IMR-90 (cell line): ENCODE results near the gene PTGES3L. TPM values are rescaled to one million over a fixed set of nuclear protein-coding genes. Genes with fewer than 3 reads are reported as not detected.
A peak's percentile ranks its signal among the peaks of the same experiment; 100 is the strongest.

Source experiments
- ATAC-seq: fragments of 200-7000 bp; cut with Tn5 transposase; 2 replicates; pipeline ENCODE4 v1.9.1; 2020; ENCODE audit warnings: low read depth, mild to moderate bottlenecking, moderate library complexity
- BruUV-seq: library from RNA; stranded (reverse); fragments of 400-500 nt; replicated peaks from 2 replicates; lab custom pipeline; 2021; lab: Mats Ljungman, UMichigan
- CTCF ChIA-PET: fragments of 300-600 bp; formaldehyde crosslinking; extraction: SDS; loops from one replicate; lab custom pipeline; 2021; ENCODE audit warnings: antibody characterized with exemption; lab: Yijun Ruan, JAX
- POLR2A ChIA-PET: fragments of 300-600 bp; sonication (Branson Sonifier 250); formaldehyde crosslinking; loops from one replicate; lab custom pipeline; 2022; ENCODE audit warnings: antibody characterized with exemption; ENCODE audit not compliant: unreplicated experiment; lab: Charles Lee
- DNase-seq: peaks from one replicate; pipeline ENCODE4 v3.0.0; 2013
- H2AFZ ChIP-seq: replicated peaks from 2 replicates; pipeline ENCODE3; 2013; ENCODE audit warnings: low read length, mild to moderate bottlenecking; ENCODE audit not compliant: poor library complexity
- H2AK5ac ChIP-seq: 2 replicates; pipeline ENCODE4 v1.6.1; 2013; ENCODE audit warnings: low read depth, low read length, inconsistent platforms
- H2AK9ac ChIP-seq: replicated peaks from 2 replicates; pipeline ENCODE3; 2013; ENCODE audit warnings: mild to moderate bottlenecking, low read depth, low read length, moderate library complexity; ENCODE audit not compliant: poor library complexity
- H2BK120ac ChIP-seq: 2 replicates; pipeline ENCODE4 v1.6.1; 2013; ENCODE audit warnings: low read depth, low read length, inconsistent platforms
- H2BK15ac ChIP-seq: 3 replicates; pipeline ENCODE4 v1.6.1; 2013; ENCODE audit warnings: low read depth, low read length, inconsistent platforms
- H2BK20ac ChIP-seq: 2 replicates; pipeline ENCODE4 v1.6.1; 2013; ENCODE audit warnings: low read depth, mild to moderate bottlenecking, inconsistent platforms, low read length, moderate library complexity
- H2BK5ac ChIP-seq: 2 replicates; pipeline ENCODE4 v1.6.1; 2013; ENCODE audit warnings: mild to moderate bottlenecking, low read depth, low read length, inconsistent platforms; ENCODE audit not compliant: poor library complexity, severe bottlenecking
- H3K14ac ChIP-seq: replicated peaks from 2 replicates; pipeline ENCODE4 v1.6.1; 2013; ENCODE audit warnings: low read depth, low read length, inconsistent platforms
- H3K18ac ChIP-seq: 2 replicates; pipeline ENCODE4 v1.6.1; 2013; ENCODE audit warnings: low read depth, low read length, control low read depth
- H3K23ac ChIP-seq: 2 replicates; pipeline ENCODE4 v1.6.1; 2013; ENCODE audit warnings: low read depth, low read length, inconsistent platforms
- H3K27ac ChIP-seq: 2 replicates; pipeline ENCODE4 v1.5.1; 2013; ENCODE audit warnings: mild to moderate bottlenecking, control low read depth, low read length; ENCODE audit not compliant: insufficient read depth
- H3K27me3 ChIP-seq: 2 replicates; pipeline ENCODE4 v1.6.1; 2013; ENCODE audit warnings: low read length; ENCODE audit not compliant: control insufficient read depth, insufficient read depth
- H3K36me3 ChIP-seq: 2 replicates; pipeline ENCODE4 v1.6.1; 2013; ENCODE audit warnings: low read length, mixed read lengths; ENCODE audit not compliant: control insufficient read depth, insufficient read depth
- H3K4ac ChIP-seq: 2 replicates; pipeline ENCODE4 v1.6.1; 2013; ENCODE audit warnings: low read depth, low read length, inconsistent platforms
- H3K4me1 ChIP-seq: 2 replicates; pipeline ENCODE4 v1.6.1; 2013; ENCODE audit warnings: low read length, mixed read lengths; ENCODE audit not compliant: control insufficient read depth, insufficient read depth
- H3K4me2 ChIP-seq: 2 replicates; pipeline ENCODE4 v1.6.1; 2013; ENCODE audit warnings: low read depth, mild to moderate bottlenecking, control low read depth, low read length, moderate library complexity
- H3K4me3 ChIP-seq: 2 replicates; pipeline ENCODE4 v1.5.1; 2013; ENCODE audit warnings: low read depth, mild to moderate bottlenecking, control low read depth, low read length, moderate library complexity; ENCODE audit not compliant: insufficient read depth
- H3K56ac ChIP-seq: 2 replicates; pipeline ENCODE4 v1.6.1; 2013; ENCODE audit warnings: low read length, inconsistent platforms; ENCODE audit not compliant: insufficient read depth; ENCODE audit errors: extremely low read depth
- H3K79me1 ChIP-seq, 2 experiments: 2 replicates each; pipeline ENCODE4 v1.6.1; 2013; ENCODE audit warnings: low read length in 2 of 2, inconsistent platforms in 1 of 2, low read depth in 1 of 2
- H3K9ac ChIP-seq: 2 replicates; pipeline ENCODE4 v1.6.1; 2013; ENCODE audit warnings: low read depth, low read length, control low read depth
- H3K9me1 ChIP-seq: 2 replicates; pipeline ENCODE4 v1.6.1; 2013; ENCODE audit warnings: low read length, inconsistent platforms; ENCODE audit not compliant: insufficient read depth
- H3K9me3 ChIP-seq: 2 replicates; pipeline ENCODE4 v1.6.1; 2013; ENCODE audit warnings: low read length; ENCODE audit not compliant: control insufficient read depth, insufficient read depth
- H4K20me1 ChIP-seq: 2 replicates; pipeline ENCODE4 v1.6.1; 2013; ENCODE audit warnings: low read length, inconsistent platforms; ENCODE audit not compliant: insufficient read depth
- H4K5ac ChIP-seq: 2 replicates; pipeline ENCODE4 v1.6.1; 2013; ENCODE audit warnings: mild to moderate bottlenecking, low read depth, low read length, control low read depth
- H4K8ac ChIP-seq, 2 experiments: 2 replicates each; pipeline ENCODE4 v1.6.1; 2013; ENCODE audit warnings: low read depth in 2 of 2, low read length in 2 of 2, control low read depth in 1 of 2, inconsistent platforms in 1 of 2
- H4K91ac ChIP-seq: 2 replicates; pipeline ENCODE4 v1.6.1; 2013; ENCODE audit warnings: low read depth, low read length, inconsistent platforms; ENCODE audit not compliant: insufficient read depth
- BHLHE40 ChIP-seq: fragments of 150-350 bp; IDR thresholded peaks from 2 replicates; pipeline ENCODE4 v1.6.1; 2016; ENCODE audit warnings: mild to moderate bottlenecking, low read depth, low read length
- CTCF ChIP-seq: conservative IDR thresholded peaks from 2 replicates; pipeline ENCODE4 v1.5.1; 2012; ENCODE audit warnings: mild to moderate bottlenecking, low read depth, low read length, improper control_type of control experiment
- FOS ChIP-seq: fragments of 150-350 bp; IDR thresholded peaks from 2 replicates; pipeline ENCODE4 v1.6.1; 2016; ENCODE audit warnings: low read depth, low read length
- MAFK ChIP-seq: IDR thresholded peaks from 2 replicates; pipeline ENCODE4 v1.6.1; 2012; ENCODE audit warnings: low read depth, low read length, improper control_type of control experiment
- NFE2L2 ChIP-seq: fragments of 150-350 bp; IDR thresholded peaks from 2 replicates; pipeline ENCODE4 v1.6.1; 2016; ENCODE audit warnings: low read depth, mild to moderate bottlenecking, low read length
- RAD21 ChIP-seq: IDR thresholded peaks from 2 replicates; pipeline ENCODE4 v1.6.1; 2012; ENCODE audit warnings: low read length, improper control_type of control experiment
- RCOR1 ChIP-seq: IDR thresholded peaks from 2 replicates; pipeline ENCODE4 v1.6.1; 2012; ENCODE audit warnings: mild to moderate bottlenecking, low read length, improper control_type of control experiment; ENCODE audit not compliant: insufficient replicate concordance
- SMC3 ChIP-seq: fragments of 150-350 bp; IDR thresholded peaks from 2 replicates; pipeline ENCODE4 v1.6.1; 2016; ENCODE audit warnings: low read depth, mild to moderate bottlenecking, antibody characterized with exemption, low read length, moderate library complexity
- WGBS, 2 experiments: methylation state at CpG; one replicate each; pipeline versions ENCODE4 v1.1.5 to v1.1.7; 2013; ENCODE audit warnings: missing lambda C conversion rate in 2 of 2; ENCODE audit not compliant: insufficient read length in 1 of 2; ENCODE audit errors: extremely low coverage in 2 of 2; 5-methylcytosine and 5-hydroxymethylcytosine counted together
- dilution Hi-C: fragments of 300-500 bp; cut with HindIII; formaldehyde crosslinking; loops from one replicate; pipeline ENCODE4 v1.14.3; 2018; ENCODE audit warnings: low sequenced_read_pairs; ENCODE audit not compliant: unreplicated experiment
- in situ Hi-C: fragments of 300-500 bp; cut with MboI; formaldehyde crosslinking; loops from 3 replicates; pipeline ENCODE4 v1.14.3; 2019; ENCODE audit warnings: low sequenced_read_pairs, inconsistent platforms, mixed read lengths
- intact Hi-C: fragments of 100-400 bp; cut with micrococcal nuclease; formaldehyde crosslinking; loops from 2 replicates; pipeline ENCODE4 v1.10.0; 2022
- polyA plus RNA-seq, 3 experiments: library from polyadenylated mRNA; depleted of rRNA; stranded (reverse); fragments of >200 nt; gene quantifications; 2 replicates each; pipeline ENCODE4 v1.2.3, GENCODE V29; 2012; ENCODE audit warnings: low replicate concordance in 1 of 3
- total RNA-seq: library from RNA; depleted of rRNA; stranded (reverse); fragments of >200 nt; gene quantifications from 2 replicates; pipeline ENCODE4 v1.2.3, GENCODE V29; 2012

Gene PTGES3L
- total and polyA plus RNA-seq, 2 of the 4 experiments (the other 2 are of a cell fraction), result 1.4 to 2.4 TPM

GRCh38 chr17:42928714-42929496 is 51.0 kb downstream of the PTGES3L start:
- POLR2A ChIA-PET, result no interaction called here
- Histone ChIP-seq H3K4me3 (no peak overlapping the region), H3K36me3 (no peaks in the 10 kb centered on the region), H3K9me3 (no peaks in the 10 kb centered on the region), H2AFZ (peak overlapping the region; percentile 75), H4K91ac (0 out of 2 replicates have a peak overlapping the region, but pooled peaks have one; percentile 32), H3K4ac (peak overlapping the region; percentile 21), H4K8ac (peak overlapping the region in 1 of 2 experiments; percentile 23; a peak in 2 of 4 replicates), H2BK5ac (no peak overlapping the region), H3K9ac (no peak overlapping the region), H2AK5ac (peak overlapping the region; percentile 61; the same call in 1 of the 2 replicates), H4K5ac (no peak overlapping the region; the same call in 1 of the 2 replicates), H3K18ac (peak overlapping the region; percentile 25; the same call in 1 of the 2 replicates), H3K79me1 (no peaks in the 10 kb centered on the region), H3K23ac (no peak overlapping the region), H3K4me2 (no peak overlapping the region), H3K56ac (no peak overlapping the region), H4K20me1 (no peaks in the 10 kb centered on the region), H3K27me3 (peaks cover 7% of the 10 kb centered on the region), H3K9me1 (peaks cover 7% of the 10 kb centered on the region; the same call in 1 of the 2 replicates), H3K27ac (no peak overlapping the region; the same call in 1 of the 2 replicates), H2BK20ac (peak overlapping the region; percentile 29; the same call in 1 of the 2 replicates), H2AK9ac (no peak overlapping the region), H2BK120ac (peak overlapping the region; percentile 44; the same call in 1 of the 2 replicates), H3K14ac (peak overlapping the region; percentile 5; the same call in 1 of the 2 replicates), H3K4me1 (peaks cover 5% of the 10 kb centered on the region; the same call in 1 of the 2 replicates), H2BK15ac (peak overlapping the region; percentile 5; the same call in 1 of the 3 replicates)
- no TSS peak for BruUV-seq
- 41% methylated on average over 3 of the region's 9 CpGs; no CpG with 5 or more reads in 1 of the 2 experiments for WGBS, 2 experiments
- CTCF ChIA-PET, result interaction anchor here (0.7 to 1.9 kb wide), 11 partner anchors 8 to 113 kb away, joined by 3 to 9 read pairs (median 4); no protein-coding TSS in a partner anchor
- peak; percentile 99 for ATAC-seq
- peak; percentile 85 for DNase-seq
- no peak for TF ChIP-seq FOS
- peak; percentile 62 for TF ChIP-seq CTCF
- no peak for TF ChIP-seq RCOR1
- no peak for TF ChIP-seq BHLHE40
- TF ChIP-seq RAD21, result peak; percentile 69
- TF ChIP-seq SMC3, result peak; percentile 64
- peak; percentile 95 for TF ChIP-seq NFE2L2
- TF ChIP-seq MAFK, result peak; percentile 65
- intact Hi-C loops, result loop anchor here (1.0 kb wide), 2 partner anchors 67 to 86 kb away; no protein-coding TSS in a partner anchor
- in situ Hi-C loops, result no loop called here
- dilution Hi-C loops, result no loop called here
